ENCODE measurements around the gene URB1.
"Not testable (repeated sequence)": the region's sequence is repeated elsewhere in the genome, so short reads cannot be mapped to it uniquely, and the experiment has no call there.

Gene URB1

GRCh38 chr21:32322676-32323075 lies 70.1 kb downstream of the URB1 start:
- DNase-seq (ENCODE audit: low read depth in 2 of 2, low spot score in 1 of 2) = no peak

DNA sequence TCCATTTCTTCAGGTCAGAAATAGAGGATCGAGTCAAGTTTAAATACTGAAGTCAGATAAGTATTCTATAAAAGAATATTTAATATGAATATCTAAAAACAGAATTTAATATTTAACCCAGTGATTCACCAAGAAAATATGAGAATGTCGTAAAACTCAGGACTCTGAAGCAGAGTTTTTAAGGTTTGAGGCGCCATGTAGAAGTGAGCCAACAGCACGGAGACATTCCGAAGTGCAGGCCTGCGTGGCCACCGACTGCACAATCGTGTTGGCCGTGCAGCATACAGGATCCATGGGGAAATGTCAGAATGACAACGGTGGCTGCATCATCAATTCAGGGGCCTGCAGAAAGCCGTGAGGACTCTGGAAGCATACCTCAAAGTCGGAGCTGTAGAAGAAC lies 70.7 kb downstream of the URB1 start:
- no peak for DNase-seq (ENCODE audit: low read depth in 2 of 2, low spot score in 1 of 2)

- DNase-seq (ENCODE audit: low read depth in 2 of 2, low spot score in 1 of 2) = no peak
These were observed 71.3 kb downstream of the URB1 start for GRCh38 chr21:32321480-32321879.

- no peak for DNase-seq (ENCODE audit: low read depth in 2 of 2, low spot score in 1 of 2)
These were observed 72.1 kb downstream of the URB1 start for GRCh38 chr21:32320726-32321125.

DNA sequence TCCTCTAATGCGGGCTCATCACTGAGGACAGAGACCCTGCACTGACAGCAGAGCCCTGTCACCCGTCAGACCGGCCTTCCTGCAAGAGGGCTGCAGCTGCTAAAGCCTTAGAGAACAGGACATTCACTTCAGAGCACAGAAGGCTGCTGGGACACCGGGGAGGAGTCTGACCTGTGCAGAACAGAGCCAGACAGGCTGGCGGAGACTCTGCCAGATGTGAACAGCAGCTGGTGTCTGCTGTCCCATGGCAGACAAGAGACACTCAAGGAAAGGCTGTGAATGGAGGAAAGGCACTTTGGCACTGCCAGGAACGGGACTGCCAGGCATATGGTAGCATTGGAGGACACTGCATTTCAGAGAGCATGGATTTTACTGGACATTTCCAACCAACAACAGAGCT lies 72.8 kb downstream of the URB1 start:
- no peak for DNase-seq (ENCODE audit: low read depth in 2 of 2, low spot score in 1 of 2)

GRCh38 chr21:32319012-32319411 lies 73.8 kb downstream of the URB1 start:
- no peak for DNase-seq (ENCODE audit: low read depth in 2 of 2, low spot score in 1 of 2)

DNA sequence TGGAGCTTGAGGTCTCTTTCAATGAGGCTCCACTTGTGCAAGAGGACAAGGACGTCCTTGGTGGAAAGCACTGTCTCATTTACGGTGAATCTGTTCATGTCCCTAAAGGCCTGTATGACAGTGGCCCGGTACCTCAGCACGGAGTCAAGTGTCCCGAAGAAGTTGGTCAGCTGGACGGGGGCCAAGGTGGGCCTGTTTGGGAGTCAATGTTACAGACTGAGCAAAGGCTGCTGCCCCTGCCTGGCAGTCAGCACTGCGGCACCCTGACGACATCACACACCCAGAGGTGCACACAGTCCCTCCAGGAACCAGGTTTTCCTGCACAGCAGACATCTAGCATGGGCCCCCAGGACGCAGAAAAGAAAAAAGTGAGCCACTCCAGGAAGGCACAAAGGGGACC lies 75.1 kb downstream of the URB1 start:
- DNase-seq (ENCODE audit: low read depth in 2 of 2, low spot score in 1 of 2) = no peak

DNA sequence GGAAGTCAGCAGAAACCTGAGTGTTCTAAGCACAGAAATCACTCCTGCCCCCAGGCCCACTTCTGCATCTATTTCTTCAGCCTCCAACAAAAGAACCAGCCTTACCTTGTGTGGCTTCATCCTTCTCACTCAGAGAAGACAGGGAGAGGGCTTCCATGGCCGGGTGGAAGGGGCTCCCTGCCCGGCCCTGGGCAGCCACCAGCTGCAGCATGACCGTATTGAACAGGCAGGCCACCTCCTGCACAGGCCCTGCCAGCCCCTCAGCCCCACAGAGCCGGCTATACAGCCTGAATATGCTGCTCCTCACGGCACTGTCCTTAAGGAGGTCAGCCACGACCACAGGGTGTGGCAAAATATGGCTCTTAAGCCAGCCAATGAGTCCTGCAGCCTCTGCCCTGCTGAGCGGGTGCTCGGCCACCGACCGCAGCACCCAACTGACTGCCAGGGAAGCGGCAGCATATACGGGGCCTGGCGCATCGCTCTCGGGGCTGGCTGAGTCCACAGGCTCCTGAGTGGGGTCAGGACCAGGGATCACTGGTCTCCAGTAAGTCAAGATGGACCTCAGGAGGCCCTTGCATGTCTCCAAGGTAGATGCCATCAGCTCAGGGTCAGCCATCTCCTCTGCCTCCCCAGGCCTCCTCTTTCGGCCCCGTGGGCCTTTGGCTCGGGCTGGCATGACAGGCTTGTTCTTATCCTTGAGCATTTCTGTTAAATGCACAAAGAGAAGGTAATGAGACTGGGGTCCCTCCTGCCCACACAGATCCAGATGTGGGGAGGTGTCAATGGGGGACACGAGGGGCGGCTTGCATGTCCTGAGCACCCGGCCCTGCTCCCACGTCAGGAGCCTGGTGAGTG lies 76.2 kb downstream of the URB1 start:
- DNase-seq (ENCODE audit: low read depth in 2 of 2, low spot score in 1 of 2) = no peak

DNA sequence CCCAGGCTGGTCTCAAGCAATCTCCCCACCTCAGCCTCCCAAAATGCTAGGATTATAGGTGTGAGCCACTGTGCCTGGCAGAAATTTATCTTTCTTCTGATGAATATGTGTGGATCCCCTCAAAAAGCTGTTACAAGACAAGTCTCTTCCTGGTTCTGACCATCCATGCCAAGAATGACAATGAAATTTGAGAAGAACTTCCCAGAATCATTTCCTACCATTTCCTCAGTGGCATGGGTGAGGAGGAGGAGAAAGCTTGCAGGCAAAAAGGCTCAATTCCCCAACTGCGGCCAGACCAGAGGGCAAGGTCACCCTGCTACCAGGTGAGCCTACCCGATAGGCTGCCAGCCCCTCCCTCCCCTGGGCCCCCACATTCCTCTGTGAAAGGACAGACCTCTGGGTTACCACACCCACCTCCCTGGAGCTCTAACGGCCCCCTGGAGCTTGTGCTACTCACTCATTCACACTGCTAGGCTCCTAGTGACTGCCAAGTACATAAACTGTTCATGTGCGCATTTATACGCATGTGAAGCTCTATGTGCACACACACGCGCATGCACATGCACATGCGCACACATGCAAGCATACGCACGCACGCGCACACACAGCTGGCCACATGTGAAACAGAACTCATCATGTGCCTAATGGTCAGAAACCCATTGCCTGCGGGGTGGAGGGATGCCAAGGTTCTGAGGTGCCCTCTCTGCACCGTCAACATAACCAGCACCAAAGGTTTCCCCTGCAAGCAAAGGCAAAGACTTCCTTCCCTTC lies 77.1 kb downstream of the URB1 start:
- no peak for DNase-seq (ENCODE audit: low read depth in 2 of 2, low spot score in 1 of 2)

DNA sequence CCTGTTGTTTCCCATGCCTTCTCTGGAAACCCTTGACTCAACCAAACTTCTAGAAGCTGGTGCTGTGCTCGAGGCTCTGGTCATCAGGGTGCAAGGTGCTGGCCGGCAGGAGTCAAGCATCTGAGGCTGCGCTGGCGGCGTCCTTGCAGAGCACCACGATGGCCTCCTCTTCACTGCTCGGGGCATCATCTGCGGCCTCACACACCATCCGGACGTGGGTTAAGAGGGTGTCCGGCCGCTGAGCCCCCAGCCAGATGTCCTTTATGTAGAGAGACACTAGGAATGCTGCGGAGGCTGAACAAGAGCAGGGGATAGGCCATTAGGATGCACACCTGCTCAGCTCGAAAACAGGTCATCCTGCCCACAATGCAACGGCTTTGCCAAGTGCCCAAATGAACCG lies 78.0 kb downstream of the URB1 start:
- DNase-seq (ENCODE audit: low read depth in 2 of 2, low spot score in 1 of 2) = no peak

DNA sequence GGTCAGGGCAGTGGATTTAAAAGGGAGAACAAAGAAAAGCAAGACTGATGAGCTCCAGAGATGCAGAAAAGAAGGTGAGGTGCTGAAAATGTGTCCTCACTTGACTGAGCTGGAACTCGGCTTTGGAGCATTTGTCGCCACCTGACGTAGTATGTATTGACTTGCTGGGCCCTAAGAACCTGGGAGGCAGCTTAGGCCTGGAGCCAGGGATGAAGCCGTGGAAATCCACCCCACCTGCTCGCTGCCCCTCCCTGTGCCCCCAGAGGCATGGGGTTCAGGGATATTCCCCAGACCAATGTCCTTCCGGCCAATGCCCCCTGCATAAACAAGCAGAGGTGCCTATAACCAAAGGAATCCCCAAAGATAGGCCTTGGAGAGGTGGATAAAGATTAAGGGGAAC lies 79.8 kb downstream of the URB1 start:
- no peak for DNase-seq (ENCODE audit: low read depth in 2 of 2, low spot score in 1 of 2)

GRCh38 chr21:32312326-32312725 lies 80.5 kb downstream of the URB1 start:
- no peak for DNase-seq (ENCODE audit: low read depth in 2 of 2, low spot score in 1 of 2)

GRCh38 chr21:32311621-32312020 lies 81.2 kb downstream of the URB1 start:
- DNase-seq (ENCODE audit: low read depth in 2 of 2, low spot score in 1 of 2) = no peak

- not testable (repeated sequence) for DNase-seq (ENCODE audit: low read depth in 2 of 2, low spot score in 1 of 2)
These were observed 81.8 kb downstream of the URB1 start for GRCh38 chr21:32310976-32311375.

DNA sequence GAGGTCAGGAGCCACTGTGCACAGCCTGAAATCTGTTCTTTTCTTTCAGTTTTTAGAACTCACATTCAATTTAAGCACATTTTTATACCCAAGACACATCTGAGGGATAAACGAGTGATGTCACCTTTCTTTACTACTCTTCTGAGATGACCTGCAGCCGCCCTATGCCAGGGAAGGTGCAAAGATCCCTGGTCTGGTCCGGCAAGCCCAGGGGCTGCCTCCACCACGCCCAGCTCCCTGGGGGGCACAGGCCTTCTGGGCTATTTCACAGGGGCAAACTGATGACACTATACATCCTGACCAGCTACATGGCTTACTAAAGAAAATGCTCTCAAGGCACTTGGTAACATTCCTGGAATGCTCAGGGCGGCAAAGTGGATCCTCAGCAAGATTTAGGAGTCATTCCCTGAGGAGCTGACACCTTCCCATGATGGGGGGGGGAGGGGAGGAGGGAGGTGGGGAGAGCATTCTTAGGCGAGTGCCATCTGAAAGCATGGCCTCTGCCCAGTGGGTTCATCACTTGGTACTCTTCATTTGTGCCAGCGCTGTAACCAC lies 82.8 kb downstream of the URB1 start:
- DNase-seq (ENCODE audit: low read depth in 2 of 2, low spot score in 1 of 2) = no peak

- no peak for DNase-seq (ENCODE audit: low read depth in 2 of 2, low spot score in 1 of 2)
These were observed 84.1 kb downstream of the URB1 start for GRCh38 chr21:32308696-32309095.

DNA sequence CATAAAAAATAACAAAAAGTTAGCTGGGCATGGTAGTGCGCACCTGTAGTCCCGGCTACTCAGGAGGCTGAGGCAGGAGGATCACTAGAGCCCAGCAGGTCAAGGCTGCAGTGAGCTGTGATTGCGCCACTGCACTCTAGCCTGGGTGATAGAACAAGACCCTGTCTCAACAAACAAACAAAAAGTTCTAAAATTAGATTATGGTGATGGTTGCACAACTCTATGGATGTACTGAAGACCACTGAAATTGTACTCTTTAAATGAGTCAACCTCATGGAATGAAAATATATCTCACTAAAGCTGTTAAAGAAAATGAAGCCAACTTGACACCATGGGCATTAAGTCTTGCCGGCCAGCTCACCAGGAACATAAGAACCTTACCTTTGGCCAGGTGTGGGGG lies 85.1 kb downstream of the URB1 start:
- DNase-seq (ENCODE audit: low read depth in 2 of 2, low spot score in 1 of 2) = no peak

DNA sequence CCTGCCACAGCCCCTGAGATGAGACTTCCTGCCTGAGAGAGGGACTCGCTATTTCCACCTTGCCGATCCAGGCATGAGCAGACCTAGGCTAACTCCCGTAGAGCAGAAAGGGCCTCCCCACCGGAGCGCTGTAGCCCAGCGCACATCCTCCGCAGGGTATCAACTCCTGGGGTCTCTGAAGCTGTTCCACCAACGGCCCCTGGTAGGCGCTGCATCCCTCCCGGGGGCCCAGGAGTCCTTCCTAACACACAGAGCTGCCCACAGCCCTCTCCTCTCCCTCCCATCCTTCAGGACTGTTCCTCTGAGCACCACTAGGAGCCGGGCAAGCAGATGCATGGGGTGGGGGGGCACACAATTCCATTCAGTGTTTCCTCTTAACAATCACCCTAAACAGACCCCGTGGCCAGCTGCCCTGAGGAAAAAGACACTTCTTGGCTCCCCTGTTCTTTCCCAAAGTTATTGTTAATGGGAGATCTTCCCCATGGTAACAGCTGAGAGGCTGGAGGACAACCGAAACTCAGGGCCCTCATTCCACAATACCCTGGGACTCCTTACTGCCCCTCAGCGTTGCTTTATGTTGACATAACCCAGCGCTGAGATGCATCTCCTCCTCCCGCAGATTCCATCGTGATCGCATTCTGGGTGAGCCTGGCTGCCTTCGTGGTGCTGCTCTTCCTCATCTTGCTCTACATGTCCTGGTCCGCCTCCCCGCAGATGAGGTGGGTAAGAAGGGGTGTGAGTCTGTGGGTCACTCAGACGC lies 86.6 kb downstream of the URB1 start:
- no peak for DNase-seq (ENCODE audit: low read depth in 2 of 2, low spot score in 1 of 2)

DNA sequence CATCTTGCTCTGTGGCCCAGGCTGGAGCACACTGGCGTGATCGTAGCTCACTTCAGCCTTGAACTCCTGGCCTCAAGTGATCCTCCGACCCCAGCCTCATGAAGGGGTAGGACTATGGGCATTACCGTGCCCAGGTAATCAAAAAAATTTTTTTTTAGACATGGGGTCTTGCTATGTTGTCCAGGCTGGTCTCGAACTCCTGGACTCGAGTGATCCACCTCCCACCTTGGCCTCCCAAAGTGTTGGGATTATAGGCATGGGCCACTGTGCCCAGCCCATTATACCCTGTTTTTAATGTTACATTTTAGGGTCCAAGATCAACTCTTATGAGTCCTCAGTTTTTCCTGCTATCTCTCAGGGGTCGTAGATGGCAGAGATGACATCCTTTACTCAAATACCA lies 87.8 kb downstream of the URB1 start:
- DNase-seq (ENCODE audit: low read depth in 2 of 2, low spot score in 1 of 2) = no peak

GRCh38 chr21:32303385-32303784 lies 89.4 kb downstream of the URB1 start:
- DNase-seq (ENCODE audit: low read depth in 2 of 2, low spot score in 1 of 2) = no peak

DNA sequence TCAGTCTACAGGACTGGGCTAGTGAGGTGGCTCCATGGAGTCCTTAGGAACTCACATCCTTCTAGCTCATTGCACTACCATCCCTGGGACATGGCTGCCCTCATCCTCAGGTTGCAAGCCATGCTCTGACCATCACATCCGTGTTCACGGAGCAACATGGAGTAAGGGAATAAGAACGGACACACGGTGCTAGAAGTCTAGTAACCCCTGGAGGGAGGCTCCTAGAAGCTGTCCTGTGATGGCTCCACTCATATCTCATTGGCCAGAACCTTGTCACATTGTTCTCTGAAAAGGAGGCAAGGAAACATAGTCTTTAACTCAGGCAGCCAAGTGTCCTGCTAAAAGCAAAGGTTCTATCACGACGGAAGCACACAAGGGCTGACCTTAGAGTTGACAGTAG lies 90.3 kb downstream of the URB1 start:
- DNase-seq (ENCODE audit: low read depth in 2 of 2, low spot score in 1 of 2) = no peak

DNA sequence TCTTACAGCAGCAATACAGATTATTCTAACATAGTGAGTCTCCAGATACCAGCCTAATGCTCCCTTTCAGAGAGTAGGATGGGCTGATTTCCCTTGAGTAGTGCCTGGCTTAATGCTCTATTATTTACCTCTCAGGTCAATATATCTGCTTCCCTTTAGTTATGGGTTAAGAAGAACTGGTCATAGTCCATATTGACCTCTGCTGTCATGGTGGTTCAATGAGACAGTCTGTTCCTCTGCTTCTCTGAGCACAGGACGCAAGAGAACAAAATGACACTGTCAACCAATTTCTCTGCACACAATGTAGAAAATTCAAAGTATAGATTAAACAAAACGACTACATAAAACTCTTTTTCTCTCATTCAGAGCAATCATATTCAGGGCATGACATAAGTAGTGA lies 91.2 kb downstream of the URB1 start:
- DNase-seq (ENCODE audit: low read depth in 2 of 2, low spot score in 1 of 2) = no peak

Measured in stimulated activated CD8-positive, alpha-beta memory T cell treated with anti-CD3 and anti-CD28 coated beads, Interleukin-4, amount 100 ng/mL, for 4 hours (primary cell).